ENCODE results near the gene AKAP13. TPM values are rescaled to one million over a fixed set of nuclear protein-coding genes. Genes with fewer than 3 reads are reported as not detected.
"Not testable (repeated sequence)": the region's sequence is repeated elsewhere in the genome, so short reads cannot be mapped to it uniquely, and the experiment has no call there.

AKAP13 gene
- total RNA-seq, 1 donor from 2014 or later: 145 TPM

DNA sequence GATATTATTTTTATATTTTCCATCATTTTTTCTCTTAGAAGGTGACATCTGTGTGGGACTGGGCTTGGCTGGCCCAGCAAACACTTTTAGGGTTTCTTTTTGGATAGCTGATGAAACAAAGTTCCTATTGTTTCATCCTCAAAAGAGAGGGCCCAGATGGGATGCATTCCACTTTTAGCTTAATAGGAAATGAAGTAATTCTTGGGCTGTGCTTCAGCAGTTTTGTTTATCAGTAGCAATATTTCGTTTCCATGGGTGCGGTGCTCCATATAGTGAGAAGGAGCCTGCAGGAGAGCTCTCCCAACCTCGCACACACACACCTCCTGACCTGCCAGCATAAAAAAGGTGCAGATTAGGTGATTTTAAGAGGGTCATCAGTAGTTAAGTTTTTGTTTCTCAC, 147.5 kb downstream of the AKAP13 start:
- H3K4me1 Mint-ChIP-seq (ENCODE audit: low read depth, unreplicated experiment): peaks cover 16% of the 10 kb centered on the region
- H3K4me3 Mint-ChIP-seq (ENCODE audit: unreplicated experiment): no peak overlapping the region
- DNase-seq: no peak
- H3K27ac Mint-ChIP-seq (ENCODE audit: unreplicated experiment): no peak overlapping the region
- TF ChIP-seq, protein P1, sequence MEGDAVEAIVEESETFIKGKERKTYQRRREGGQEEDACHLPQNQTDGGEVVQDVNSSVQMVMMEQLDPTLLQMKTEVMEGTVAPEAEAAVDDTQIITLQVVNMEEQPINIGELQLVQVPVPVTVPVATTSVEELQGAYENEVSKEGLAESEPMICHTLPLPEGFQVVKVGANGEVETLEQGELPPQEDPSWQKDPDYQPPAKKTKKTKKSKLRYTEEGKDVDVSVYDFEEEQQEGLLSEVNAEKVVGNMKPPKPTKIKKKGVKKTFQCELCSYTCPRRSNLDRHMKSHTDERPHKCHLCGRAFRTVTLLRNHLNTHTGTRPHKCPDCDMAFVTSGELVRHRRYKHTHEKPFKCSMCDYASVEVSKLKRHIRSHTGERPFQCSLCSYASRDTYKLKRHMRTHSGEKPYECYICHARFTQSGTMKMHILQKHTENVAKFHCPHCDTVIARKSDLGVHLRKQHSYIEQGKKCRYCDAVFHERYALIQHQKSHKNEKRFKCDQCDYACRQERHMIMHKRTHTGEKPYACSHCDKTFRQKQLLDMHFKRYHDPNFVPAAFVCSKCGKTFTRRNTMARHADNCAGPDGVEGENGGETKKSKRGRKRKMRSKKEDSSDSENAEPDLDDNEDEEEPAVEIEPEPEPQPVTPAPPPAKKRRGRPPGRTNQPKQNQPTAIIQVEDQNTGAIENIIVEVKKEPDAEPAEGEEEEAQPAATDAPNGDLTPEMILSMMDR (IDR thresholded peaks at IDR 0.05; ENCODE audit: partially characterized antibody, unreplicated experiment): no peak
- peaks cover 6% of the 10 kb centered on the region for H3K9me3 Mint-ChIP-seq (ENCODE audit: unreplicated experiment)
- H3K27me3 Mint-ChIP-seq (ENCODE audit: unreplicated experiment): no peaks in the 10 kb centered on the region
- no peaks in the 10 kb centered on the region for H3K36me3 Mint-ChIP-seq (ENCODE audit: unreplicated experiment)

DNA sequence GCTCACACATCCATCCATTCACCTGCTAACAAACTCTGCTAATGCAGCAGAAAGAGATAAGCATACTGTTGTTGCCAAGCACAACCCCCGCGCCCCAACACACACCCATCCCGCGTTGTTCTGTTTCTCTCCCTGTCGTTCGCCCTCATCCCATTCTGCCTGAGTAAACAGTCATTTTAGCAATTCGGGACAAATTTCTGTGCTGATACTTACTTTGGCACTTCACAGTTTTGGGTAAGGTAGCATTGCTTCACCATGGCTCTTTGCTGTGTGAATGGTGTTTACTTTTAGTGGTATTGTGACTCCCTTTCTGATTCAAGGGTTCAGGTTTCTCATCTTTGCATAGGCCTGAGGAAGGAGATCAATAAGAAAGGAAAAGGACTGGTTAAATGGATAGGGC, 149.7 kb downstream of the AKAP13 start:
- peaks cover 16% of the 10 kb centered on the region for H3K4me1 Mint-ChIP-seq (ENCODE audit: low read depth, unreplicated experiment)
- DNase-seq: no peak
- no peaks in the 10 kb centered on the region for H3K27me3 Mint-ChIP-seq (ENCODE audit: unreplicated experiment)
- TF ChIP-seq, protein P1 (IDR thresholded peaks at IDR 0.05; ENCODE audit: partially characterized antibody, unreplicated experiment): no peak
- H3K9me3 Mint-ChIP-seq (ENCODE audit: unreplicated experiment): peaks cover 6% of the 10 kb centered on the region
- H3K27ac Mint-ChIP-seq (ENCODE audit: unreplicated experiment): peak overlapping the region; percentile 5
- H3K4me3 Mint-ChIP-seq (ENCODE audit: unreplicated experiment): no peak overlapping the region
- H3K36me3 Mint-ChIP-seq (ENCODE audit: unreplicated experiment): no peaks in the 10 kb centered on the region

DNA sequence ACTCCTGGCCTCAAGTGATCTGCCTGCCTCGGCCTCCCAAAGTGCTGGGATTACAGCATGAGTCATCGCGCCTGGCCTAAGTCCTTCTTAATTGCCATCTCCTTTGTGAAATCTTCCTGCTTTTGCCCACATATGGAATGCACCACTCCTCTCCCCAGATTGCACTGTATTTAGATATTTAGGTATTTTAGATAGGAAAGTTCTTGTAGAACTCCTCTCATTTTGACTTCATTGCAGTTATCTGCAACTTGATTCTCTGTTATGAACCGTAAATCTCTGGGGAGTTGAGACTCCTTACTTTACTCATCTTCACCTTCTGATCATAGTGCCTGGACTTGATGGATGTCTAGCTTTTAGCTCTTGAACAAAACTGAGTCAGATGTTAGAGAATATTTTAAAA, 150.7 kb downstream of the AKAP13 start:
- no peaks in the 10 kb centered on the region for H3K36me3 Mint-ChIP-seq (ENCODE audit: unreplicated experiment)
- no peak overlapping the region for H3K4me3 Mint-ChIP-seq (ENCODE audit: unreplicated experiment)
- H3K9me3 Mint-ChIP-seq (ENCODE audit: unreplicated experiment): peaks cover 6% of the 10 kb centered on the region
- TF ChIP-seq, protein P1 (IDR thresholded peaks at IDR 0.05; ENCODE audit: partially characterized antibody, unreplicated experiment): no peak
- peaks cover 16% of the 10 kb centered on the region for H3K4me1 Mint-ChIP-seq (ENCODE audit: low read depth, unreplicated experiment)
- no peak overlapping the region for H3K27ac Mint-ChIP-seq (ENCODE audit: unreplicated experiment)
- DNase-seq: no peak
- no peaks in the 10 kb centered on the region for H3K27me3 Mint-ChIP-seq (ENCODE audit: unreplicated experiment)

DNA sequence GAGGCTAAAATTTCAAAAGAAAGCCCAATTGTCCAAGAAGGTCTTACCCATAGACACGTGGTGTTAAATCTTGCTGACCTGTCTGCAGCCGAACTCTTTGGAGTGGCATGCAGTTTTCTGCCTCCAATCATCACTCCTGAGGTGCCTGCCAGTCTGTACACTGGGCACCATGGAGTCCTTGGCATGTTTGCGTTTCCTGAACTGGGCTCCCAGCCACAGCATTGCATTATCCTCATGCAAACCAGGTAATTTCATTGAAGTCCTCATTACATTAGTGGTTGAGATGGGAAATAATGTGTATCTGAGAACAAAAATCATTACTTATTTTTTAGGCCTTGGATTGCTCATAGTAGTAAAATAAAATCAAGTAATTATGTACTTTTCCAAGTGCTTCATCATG, 152.3 kb downstream of the AKAP13 start:
- DNase-seq: no peak
- Mint-ChIP-seq H3K9me3 (ENCODE audit: unreplicated experiment) (peaks cover 7% of the 10 kb centered on the region), H3K27me3 (ENCODE audit: unreplicated experiment) (no peaks in the 10 kb centered on the region), H3K36me3 (ENCODE audit: unreplicated experiment) (no peaks in the 10 kb centered on the region), H3K4me3 (ENCODE audit: unreplicated experiment) (no peak overlapping the region), H3K4me1 (ENCODE audit: low read depth, unreplicated experiment) (peaks cover 16% of the 10 kb centered on the region), H3K27ac (ENCODE audit: unreplicated experiment) (no peak overlapping the region)
- TF ChIP-seq, protein P1 (IDR thresholded peaks at IDR 0.05; ENCODE audit: partially characterized antibody, unreplicated experiment): no peak

DNA sequence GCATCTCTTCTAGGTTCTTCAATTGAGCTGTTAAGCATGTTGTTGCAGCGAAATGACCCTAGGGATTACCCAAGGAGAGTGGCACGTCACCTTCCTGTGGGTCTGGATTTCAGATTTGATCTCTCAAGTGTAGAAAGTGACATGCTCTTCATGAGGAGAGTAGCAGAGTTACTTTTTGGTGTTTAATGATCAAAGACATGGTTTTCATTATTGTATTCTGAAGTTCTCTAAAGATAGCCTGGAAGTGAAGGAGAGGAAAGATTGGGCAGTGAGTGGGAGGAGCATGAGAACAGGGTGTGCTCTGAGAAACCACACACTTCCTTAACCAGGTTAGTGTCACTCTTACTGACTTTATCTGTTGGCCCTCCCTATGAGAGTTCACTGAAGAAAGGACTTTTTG, 153.6 kb downstream of the AKAP13 start:
- DNase-seq: no peak
- Mint-ChIP-seq H3K27ac (ENCODE audit: unreplicated experiment) (no peak overlapping the region), H3K4me3 (ENCODE audit: unreplicated experiment) (no peak overlapping the region), H3K36me3 (ENCODE audit: unreplicated experiment) (no peaks in the 10 kb centered on the region), H3K27me3 (ENCODE audit: unreplicated experiment) (no peaks in the 10 kb centered on the region), H3K4me1 (ENCODE audit: low read depth, unreplicated experiment) (peaks cover 8% of the 10 kb centered on the region), H3K9me3 (ENCODE audit: unreplicated experiment) (peaks cover 7% of the 10 kb centered on the region)
- TF ChIP-seq, protein P1 (IDR thresholded peaks at IDR 0.05; ENCODE audit: partially characterized antibody, unreplicated experiment): no peak

DNA sequence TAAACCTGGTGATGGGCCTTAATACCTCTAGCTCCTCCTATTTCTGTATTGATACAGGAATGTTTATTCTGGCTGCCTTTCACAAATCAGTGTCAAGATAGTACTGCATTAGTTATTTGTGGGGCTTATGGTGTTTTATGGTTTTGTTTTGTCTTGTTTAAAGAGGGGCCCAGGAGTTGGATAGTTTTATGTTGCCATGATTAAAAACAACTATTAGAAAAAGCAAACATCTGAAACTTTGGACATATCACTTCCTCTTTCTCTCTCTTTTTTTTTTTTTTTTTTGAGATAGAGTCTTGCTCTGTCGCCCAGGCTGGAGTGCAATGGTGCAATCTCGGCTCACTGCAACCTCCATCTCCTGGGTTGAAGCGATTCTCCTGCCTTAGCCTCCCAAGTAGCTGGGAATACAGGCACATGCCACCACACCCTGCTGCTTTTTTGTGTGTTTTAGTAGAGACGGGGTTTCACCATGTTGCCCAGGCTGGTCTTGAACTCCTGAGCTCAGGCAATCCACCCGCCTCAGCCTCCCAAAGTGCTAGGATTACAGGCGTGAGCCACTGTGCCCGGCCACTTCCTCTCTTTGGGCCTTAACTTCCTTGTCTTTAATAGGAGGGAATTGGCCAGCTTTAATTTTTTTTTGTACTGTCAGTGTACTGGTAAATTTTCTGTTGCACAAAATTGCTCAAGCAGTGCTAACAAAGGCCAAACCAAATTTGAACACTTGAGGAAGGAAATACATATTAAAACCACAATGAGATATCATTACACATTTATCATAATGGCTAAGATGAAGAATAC, 155.3 kb downstream of the AKAP13 start:
- not testable (repeated sequence) for H3K27ac Mint-ChIP-seq (ENCODE audit: unreplicated experiment)

More for the DNA sequence above, 155.3 kb downstream of the AKAP13 start:
- not testable (repeated sequence) for H3K4me1 Mint-ChIP-seq (ENCODE audit: low read depth, unreplicated experiment); H3K9me3 Mint-ChIP-seq (ENCODE audit: unreplicated experiment); DNase-seq; H3K4me3 Mint-ChIP-seq (ENCODE audit: unreplicated experiment); H3K27me3 Mint-ChIP-seq (ENCODE audit: unreplicated experiment); H3K36me3 Mint-ChIP-seq (ENCODE audit: unreplicated experiment)
